Heart left ventricle (tissue), 13 donors: ENCODE data around the gene LTO1.

Experiments
- CTCF ChIP-seq, 12 donors: fragments of 200-600 bp; sonication (generic) in 4 of 12; IDR thresholded peaks; one replicate each; pipeline versions ENCODE4 v1.5.0 to v1.8.0; 2018 to 2022; ENCODE audit warnings: antibody characterized with exemption in 12 of 12, mild to moderate bottlenecking in 5 of 12
- POLR2A ChIP-seq, 2 donors: fragments of 450-650 bp; IDR thresholded peaks; one replicate each; pipeline ENCODE4 v1.6.1; 2017; ENCODE audit warnings: antibody characterized with exemption in 2 of 2, mild to moderate bottlenecking in 2 of 2, moderate library complexity in 2 of 2
- donor health status: ischemic (EF 13 %, LVEDD 7.1; RV severe dilation, severe dysfunction).
- donor health status: DM: no; HTN: yes; CAD: no.
- donor health status: DM: no; HTN: no; CAD: no.
- donor health status: ischemic (EF 25% LVEDD 6.9; RV normal size, moderate dysfunction).
- donor health status: ischemic (EF 25% LVEDD 5.7; RV mildly dilated, moderate dysfunction).
- donor health status: ischemic (EF 35%, LVEDD 5.7; RV mildly dilated, moderate dysfunction).
- donor health status: nonischemic (EF 11% LVEDD 7.7; RV severe dilation, severe dysfunction).
- donor health status: DM: yes; HTN: yes; CAD: no.
- donor health status: PGD.
- donor health status: ischemic (EF 29% LVEDD 5.4; RV normal size, mild dysfunction).
- donor health status: nonischemic (EF 23%, LVEDD 6.1; RV moderate dilation, normal function).

DNA sequence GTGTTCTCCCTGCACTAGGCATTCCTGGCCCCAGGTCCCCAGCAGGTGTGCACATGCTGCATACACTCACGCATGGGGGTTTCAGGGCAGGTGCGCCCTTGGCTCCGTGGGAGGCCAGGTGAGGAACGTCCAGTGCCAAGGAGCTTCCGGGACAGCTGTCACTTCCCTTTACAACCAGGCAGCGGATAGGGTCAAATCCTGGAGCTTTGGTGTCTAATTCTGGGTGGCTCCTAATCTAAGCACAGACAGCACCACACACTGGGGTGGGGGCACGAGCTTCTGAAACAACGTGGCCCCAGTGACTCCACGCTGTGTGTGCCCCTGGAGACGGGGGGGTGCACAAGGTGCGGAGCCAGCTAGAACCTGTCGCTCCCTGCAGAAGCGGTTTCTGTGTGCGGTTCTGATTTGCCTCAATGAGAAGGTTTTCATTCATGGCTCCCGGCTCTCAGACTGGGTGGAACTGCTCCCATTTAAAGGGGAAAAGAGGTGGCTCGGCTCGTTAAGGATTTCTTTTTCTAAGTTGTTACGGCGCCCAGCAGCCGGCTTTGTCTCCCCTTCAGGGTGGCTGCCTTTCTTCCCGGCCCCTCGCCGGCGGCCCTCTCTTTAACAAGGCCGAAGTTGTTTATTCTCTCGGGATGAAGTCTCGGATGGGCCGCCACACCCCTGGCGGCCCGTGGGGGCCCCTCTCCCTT is 29.2 kb downstream of the LTO1 start:
- TF ChIP-seq CTCF (IDR thresholded peaks at IDR 0.05): no peak
- TF ChIP-seq POLR2A (IDR thresholded peaks at IDR 0.05): no peak
